GM18951 (cell line): ENCODE results near the gene NXPE2.

Experiments
- POLR2A ChIP-seq: IDR thresholded peaks from 4 replicates; pipeline ENCODE4 v1.6.1; 2011; ENCODE audit warnings: mild to moderate bottlenecking; ENCODE audit not compliant: insufficient read length, insufficient read depth; ENCODE audit errors: extremely low read depth
- in situ Hi-C: fragments of 300-500 bp; cut with MboI; formaldehyde crosslinking; loops from one replicate; pipeline ENCODE4 v1.12.0; 2022; ENCODE audit warnings: low sequenced_read_pairs, mixed read lengths, inconsistent platforms; ENCODE audit not compliant: unreplicated experiment

Gene NXPE2

DNA sequence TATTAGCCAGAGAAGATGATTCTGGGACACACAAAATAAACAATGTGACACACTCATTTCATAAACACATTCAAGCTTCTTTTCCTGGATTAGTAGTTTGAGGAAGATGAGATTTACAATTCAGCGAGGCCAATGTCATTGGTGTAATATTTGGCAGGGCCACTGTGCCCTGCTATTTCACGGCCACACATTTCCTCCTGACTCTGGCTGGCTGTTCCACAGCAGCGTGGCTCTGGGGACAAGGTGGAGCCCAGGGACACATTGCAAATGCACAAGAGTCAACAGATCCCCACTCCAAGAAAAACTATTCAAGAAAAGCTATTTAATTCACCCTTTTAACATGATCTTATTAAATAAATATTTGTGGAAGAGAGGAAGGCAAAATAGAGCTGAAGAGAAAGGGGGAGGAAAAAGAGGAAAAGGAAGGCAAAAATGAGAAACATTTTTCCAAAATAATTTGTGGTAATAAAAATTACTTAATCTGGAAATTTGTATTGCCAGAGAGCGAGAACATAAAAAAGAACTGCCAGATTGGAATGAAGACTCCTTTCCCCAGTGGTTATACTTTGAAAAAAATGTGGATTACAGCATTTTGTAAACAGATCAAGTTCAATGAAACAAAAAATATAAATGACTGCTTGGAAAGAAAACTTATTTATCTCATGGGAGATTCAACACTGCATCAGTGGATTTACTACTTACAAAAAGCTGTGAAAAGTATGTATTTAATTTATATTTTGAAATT lies 27.1 kb downstream of the NXPE2 start:
- in situ Hi-C loops, result no loop called here
- no peak for TF ChIP-seq POLR2A

DNA sequence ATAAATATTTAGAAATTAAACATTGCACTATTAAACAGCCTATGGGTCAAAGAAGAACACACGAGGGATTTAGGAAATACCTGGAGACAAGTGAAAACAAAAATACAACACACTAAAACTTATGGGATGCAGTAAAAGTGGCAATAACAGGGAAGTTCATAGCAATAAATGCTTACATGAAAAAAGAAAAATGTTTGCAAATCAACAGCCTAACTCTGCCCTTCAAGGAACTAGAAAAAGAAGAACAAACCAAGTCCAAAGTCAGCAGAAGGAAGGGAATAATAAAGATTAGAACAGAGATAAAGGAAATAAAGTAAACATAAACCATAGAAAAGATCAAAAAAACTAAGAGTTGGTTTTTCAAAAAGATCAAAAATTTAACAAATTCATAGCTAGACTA lies 31.6 kb downstream of the NXPE2 start:
- in situ Hi-C loops, result no loop called here

DNA sequence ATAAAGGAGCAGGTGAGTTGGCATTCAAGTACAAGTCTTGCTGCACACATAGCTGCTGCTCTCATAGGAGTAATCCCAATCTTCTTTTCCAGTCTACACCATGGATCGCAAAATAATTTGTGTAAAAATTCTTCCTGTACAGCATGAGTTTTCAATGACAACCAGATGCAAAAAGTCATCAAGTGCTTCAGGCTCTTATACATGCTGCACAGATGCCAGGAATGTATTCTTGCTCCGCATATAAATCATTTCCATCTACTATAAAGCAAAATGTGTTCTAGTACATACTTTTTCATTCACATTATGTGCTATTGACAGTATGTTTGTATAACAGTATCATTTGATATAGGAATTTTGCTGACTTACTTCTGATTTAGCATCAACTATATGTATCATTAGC lies 35.4 kb downstream of the NXPE2 start:
- TF ChIP-seq POLR2A, result no peak
- in situ Hi-C loops, result no loop called here

More for the DNA sequence above, 31.6 kb downstream of the NXPE2 start:
- no peak for TF ChIP-seq POLR2A

DNA sequence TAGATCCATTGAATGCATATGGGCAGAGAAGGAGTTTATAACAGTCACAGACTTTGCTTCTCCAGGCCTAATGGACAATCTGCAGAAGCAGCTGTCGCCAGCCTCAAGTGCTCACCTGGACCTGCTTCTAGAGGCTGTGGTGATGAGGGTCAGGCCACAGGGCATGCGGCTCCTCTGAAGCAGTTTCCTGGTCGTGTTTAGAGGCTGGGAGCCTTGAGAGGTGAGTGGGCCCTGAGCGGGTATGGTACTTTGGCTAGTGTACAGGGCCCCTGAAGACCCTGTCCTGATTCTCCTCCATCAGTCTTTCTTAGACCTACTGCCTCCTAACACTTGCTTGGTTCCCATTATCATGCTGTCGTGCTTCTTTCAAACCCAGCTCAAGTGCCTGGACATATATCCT lies 41.2 kb downstream of the NXPE2 start:
- in situ Hi-C loops, result no loop called here

DNA sequence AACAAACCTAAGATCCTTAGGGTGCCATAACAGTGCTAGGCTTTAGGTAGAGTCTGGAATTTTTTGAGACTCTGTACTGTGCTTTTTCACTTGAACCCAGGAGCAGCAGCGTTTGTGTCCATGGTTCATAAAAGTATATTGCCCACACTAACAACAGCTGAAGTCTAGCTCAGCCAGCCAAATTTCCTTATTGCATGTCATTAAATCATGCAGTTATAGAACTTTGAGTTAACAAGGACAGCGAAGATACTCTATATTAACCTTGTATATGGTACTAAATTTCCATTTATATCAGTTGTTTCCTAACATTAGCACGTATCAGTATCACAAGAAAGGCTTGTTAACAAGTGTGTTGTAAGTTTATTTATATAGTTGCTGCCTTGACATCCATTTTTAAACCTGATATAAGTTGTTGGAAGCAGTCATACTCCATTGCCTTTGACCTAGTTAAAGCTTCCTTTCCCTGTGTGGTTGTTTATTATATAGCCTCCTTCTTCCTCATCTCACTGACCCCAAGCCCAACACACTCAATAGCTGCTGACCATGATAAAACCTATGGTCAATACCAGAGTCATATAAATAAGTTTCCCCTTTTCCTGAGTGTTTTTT lies 46.7 kb downstream of the NXPE2 start:
- in situ Hi-C loops, result no loop called here
- no peak for TF ChIP-seq POLR2A

More for the DNA sequence above, 41.2 kb downstream of the NXPE2 start:
- TF ChIP-seq POLR2A, result no peak

DNA sequence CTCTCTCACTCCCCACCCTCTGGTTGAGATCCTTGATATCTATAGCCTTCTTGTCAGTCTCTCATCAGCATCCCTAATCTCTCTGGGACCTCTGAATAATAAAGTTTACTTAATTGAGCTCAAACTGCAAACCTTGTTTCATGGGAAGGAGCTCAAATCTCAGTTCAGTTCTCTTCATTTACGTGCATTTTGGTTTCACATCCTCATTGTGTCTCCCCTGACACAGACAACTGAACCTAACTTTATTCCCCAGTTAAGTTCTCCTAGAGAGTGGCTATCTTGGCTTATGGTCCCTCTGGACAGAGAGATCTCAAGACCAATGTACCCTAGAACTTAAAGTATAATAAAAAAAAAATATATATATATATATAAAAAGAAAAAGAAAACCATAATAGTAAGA lies 47.3 kb downstream of the NXPE2 start:
- no peak for TF ChIP-seq POLR2A
- in situ Hi-C loops, result no loop called here

DNA sequence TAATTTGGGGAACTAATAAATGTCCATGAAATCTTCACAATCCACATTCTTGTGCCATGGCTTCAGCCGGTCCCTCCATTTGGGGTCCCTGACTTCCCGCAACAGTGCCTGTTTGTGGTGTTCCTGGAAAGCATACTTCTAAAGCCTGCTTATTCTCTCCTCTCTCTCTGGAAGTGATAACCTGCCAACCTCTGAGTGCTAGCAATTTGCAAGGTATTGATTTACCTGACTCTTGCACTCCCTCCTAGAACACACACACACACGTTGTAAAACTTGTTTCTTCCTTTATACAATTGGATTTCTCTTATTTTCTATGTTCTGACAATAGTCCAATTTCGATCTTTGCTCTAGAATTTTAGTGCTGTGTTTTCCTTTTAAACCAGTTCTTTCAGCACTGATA lies 58.5 kb downstream of the NXPE2 start:
- TF ChIP-seq POLR2A, result no peak
- in situ Hi-C loops, result no loop called here

DNA sequence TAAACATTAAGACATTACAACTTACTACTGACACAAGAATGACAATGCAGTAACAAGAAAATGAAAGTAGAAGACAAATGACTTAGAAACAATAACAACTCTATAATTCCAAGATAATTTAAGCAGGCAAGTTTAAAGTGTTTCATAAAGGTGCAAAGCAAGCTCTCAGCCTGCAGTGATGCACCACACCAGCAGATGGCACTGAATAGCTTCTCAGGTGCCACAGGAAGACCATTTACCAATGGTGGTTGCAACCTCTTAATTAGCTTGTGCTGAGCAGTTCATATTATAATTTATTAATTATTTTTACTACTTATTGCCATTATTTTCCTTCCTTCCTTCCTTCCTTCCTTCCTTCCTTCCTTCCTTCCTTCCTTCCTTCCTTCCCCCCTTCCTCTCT lies 60.6 kb downstream of the NXPE2 start:
- TF ChIP-seq POLR2A, result no peak
- in situ Hi-C loops, result no loop called here

DNA sequence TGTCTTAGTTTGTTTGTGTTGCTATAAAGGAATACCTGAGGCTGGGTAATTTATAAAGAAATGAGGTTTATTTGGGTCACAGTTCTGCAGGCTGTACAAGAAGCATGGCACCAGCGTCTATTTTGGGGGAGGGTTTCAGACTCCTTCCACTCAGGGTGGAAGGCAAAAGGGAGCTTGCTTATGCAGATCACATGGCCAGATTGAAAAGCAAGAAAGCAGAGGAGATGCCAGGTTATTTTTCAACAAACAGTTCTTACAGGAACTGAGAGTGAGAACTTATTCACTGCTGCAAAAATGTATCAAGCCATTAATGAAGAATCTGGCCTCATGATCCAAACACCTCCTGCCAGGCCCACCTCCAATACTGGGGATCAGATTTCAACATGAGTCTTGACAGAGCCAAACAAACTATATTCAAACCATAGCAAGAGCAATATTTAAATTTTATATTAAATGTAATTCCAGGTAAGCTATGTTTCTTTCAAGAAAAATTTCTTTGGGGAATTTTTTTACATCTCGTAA lies 66.9 kb downstream of the NXPE2 start:
- in situ Hi-C loops, result no loop called here
- TF ChIP-seq POLR2A, result no peak

DNA sequence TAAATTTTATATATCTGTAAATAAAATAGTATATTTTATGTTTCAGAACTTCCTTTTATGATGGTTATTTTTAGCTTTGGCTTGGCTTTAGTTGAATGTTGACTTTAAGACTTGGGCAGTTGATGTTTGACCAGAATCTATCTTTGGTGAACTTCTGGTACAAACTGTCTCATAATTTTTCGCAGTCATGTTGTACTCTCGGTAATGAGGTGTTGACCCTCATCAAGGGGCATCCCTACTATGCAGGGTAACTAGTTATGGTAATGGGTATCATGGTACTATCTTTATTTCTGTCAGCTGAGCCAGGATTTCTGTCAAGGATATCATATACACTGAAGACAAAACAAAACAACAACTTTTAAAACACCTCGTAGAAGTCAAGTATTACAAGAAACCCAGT lies 67.7 kb downstream of the NXPE2 start:
- in situ Hi-C loops, result no loop called here
- TF ChIP-seq POLR2A, result no peak
